NOMO-1 treated with DMSO at 0.1 percent for 48 hours (cell line): ENCODE measurements around the gene STX16.

Experiments
- DNase-seq: peaks from one replicate; lab custom pipeline; 2025; ENCODE audit not compliant: unreplicated experiment; lab: John Stamatoyannopoulos, UW

Gene STX16

GRCh38 chr20:58618351-58619076, 32.6 kb upstream of the STX16 start:
- DNase-seq: no peak

DNA sequence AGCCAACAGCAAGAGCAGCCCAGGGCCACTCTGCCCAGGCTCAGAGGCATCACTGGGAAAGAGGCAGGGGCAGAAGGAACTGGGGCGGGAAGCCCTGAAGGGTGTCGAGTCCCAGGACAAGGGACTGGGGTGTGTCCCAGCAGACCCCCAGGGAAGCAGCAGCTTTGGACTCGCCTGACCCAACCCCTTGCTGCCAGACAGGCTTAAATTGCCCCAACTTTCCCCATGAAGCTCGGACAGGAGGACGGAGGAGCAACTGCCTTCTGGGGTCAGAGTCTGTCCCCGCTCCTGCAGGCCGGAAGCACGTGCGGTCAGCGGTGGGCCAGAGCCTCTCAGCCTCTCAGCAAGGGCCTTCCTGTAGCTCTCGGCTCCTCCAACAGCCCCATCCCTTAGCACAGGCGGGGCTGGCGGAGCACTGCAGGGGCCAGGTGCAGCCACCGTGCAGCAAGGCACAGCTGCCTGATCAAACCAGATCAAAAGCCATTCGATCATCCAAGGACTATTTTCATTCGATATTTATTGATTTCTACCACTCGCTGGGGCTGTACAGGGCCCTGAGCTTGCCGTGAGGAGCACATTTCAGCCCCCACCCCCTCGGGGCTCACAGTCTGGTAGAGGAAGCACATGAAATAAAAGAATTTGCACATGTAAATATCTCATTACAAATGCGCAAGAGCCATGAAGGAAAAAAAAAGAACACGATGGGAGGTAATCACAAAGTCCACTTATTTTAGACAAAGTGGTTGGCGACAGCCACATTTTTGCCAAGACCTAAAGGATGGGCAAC, 31.8 kb upstream of the STX16 start:
- no peak for DNase-seq

DNA sequence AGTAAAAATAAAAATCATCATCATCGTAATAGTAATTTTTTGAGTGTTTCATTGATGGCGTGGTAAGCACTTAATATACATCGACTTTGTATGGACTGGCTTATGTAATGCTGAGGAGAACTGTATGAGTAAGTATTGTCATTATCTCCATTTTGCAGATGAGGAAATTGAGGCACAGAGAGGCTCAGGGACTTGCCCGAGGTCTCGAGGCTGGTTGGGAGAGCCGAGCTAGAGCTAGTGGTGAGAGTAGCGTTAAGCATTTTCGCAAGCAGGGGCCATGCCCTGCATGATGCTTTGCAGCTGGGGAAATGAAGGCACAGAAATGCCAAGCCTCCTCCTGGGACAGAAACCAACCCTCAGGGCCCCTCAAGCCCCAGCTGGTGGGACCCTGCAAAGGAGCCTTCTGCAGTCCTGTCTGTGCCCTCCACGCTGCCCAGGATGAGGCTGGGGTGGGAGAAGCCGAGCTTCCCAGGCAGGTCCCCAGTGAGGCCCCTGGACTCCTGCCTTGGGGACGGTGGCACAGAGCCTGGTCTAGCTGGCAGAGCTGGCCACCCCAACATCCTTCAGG, 31.1 kb upstream of the STX16 start:
- no peak for DNase-seq

GRCh38 chr20:58621906-58622548, 29.1 kb upstream of the STX16 start:
- DNase-seq: no peak

DNA sequence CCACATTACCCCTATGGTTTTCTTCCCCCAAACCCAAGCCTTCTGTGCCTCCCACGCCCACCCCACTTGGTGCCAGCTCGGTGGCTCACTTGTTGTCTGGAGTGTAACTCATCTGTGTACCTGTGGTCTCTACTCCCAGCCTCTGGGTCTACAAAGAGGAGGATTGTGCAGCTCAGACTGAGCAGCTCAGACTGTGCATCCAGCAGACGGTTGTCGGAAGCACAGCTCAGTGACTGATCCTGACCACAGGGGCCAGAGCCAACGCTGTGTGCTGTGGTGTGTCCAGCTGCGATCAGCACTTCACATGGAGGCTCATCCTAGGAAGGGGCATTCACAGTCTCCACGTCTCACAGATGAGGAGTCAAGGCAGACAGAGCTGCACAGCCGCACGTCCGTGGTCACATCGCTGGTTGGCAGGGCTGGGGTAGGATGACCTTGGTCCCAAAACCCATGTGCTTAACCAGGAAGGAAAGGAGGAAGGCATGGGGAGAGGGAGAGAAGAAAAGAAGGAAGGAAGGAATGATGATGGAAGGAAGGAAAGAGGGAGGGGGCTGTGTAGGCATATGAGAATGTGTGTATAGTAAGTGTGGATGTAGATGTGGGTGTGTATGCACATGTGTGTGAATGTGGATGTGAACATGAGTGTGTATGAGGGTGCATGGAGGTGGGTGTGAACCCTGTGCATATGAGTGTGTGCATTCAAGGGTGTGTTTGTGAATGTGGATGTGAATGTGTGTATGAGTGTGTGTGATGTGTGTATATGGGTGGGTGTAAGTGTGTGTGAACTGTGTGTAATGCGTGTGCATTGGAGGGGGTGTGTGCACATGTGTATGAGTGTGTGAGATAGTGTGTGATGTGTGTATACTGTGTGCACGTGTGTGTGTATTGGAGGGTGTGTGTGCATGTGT, 28.2 kb upstream of the STX16 start:
- DNase-seq: no peak

DNA sequence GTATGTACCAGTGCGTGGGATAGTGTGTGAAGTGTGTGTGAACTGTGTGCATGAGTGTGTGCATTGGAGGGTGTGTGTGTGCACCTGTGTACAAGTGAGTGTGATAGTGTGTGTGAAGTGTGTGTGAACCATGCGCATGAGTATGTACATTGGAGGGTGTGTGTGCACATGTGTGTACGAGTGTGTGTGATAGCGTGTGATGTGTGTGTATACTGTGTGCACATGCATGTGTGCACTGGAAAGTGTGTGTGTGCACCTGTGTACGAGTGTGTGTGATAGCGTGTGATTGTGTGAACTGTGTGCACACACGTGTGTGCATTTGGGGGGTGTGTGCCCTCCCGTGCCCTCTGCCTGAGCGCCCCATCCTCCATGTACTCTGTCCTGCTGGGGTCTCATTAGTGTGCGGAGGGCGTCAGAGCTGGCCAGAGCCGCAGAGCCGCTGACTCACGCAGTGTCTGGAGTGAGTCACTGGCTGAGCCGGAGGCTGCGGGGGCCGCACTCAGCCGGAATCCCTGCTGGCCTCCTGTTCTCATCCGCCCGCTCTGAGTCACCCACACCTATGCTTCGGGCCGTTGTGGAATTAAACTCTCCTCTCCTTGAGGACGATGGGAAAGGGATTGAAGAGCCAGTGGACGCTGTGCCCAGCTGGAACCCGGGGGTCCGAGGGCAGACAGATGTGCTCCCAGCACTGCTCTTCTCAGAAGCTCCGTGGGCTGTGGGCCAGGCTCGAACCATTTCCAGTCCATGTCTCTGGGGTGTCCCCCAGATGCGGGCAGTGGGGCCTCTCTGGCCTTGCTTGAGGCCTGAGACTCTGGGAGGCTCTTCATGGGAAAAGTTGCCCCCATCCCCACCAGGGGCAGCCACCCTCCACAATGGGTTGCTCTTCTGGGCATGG, 27.3 kb upstream of the STX16 start:
- DNase-seq: peak; percentile 58

- DNase-seq: no peak
These were observed 26.4 kb upstream of the STX16 start for GRCh38 chr20:58624687-58625086.

- no peak for DNase-seq
These were observed 25.5 kb upstream of the STX16 start for GRCh38 chr20:58625585-58625984.

GRCh38 chr20:58626051-58626450, 25.0 kb upstream of the STX16 start:
- DNase-seq: no peak

GRCh38 chr20:58627212-58628072, 23.6 kb upstream of the STX16 start:
- DNase-seq: no peak

DNA sequence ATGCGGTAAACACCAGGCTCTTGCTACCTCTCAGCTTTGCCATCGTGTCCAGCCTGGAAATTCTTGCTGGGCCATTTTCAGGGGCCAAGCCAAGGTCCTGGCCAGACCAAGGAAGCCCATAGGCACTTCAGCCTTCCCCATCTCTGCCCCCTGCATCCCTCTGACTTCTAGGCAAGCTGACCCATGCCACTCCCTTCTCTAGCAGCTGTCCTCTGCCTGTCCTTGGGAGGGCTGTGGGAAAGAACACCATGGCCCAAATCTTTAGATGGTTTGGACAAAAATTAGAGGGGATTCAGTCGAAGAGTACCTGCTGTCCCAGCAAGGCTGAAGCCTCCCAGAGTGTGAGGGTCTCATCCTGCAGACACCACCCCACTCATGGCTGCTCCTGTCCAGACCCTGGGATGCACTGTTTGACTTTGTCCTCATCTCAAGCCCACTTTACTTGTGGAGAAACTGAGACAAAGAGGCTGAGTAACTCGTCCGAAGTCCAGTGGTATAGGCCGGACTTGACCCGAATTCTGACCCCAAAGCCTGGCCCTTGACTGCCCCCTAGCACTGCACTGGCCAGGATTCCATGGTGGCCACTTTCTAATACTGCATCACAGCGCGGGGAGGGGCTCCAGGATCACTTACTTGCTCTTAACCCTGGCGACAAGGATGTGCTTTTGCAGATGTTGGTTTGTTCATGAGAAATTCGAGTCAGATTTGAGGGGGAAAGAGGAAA, 22.4 kb upstream of the STX16 start:
- DNase-seq: no peak

GRCh38 chr20:58629215-58629580, 21.9 kb upstream of the STX16 start:
- no peak for DNase-seq

- no peak for DNase-seq
These were observed 21.0 kb upstream of the STX16 start for GRCh38 chr20:58630063-58630462.

GRCh38 chr20:58633161-58634053, 17.7 kb upstream of the STX16 start:
- DNase-seq: no peak

- DNase-seq: no peak
These were observed 17.0 kb upstream of the STX16 start for GRCh38 chr20:58634059-58634458.

- no peak for DNase-seq
These were observed 16.4 kb upstream of the STX16 start for GRCh38 chr20:58634521-58635278.
